Stomach (tissue), 9 donors: ENCODE results near the gene TMC5. TPM values are rescaled to one million over a fixed set of nuclear protein-coding genes. Genes with fewer than 3 reads are reported as not detected.

Experiments used
- DNase-seq, 2 donors: peaks; one replicate each; pipeline versions ENCODE4 v3.0.0 to v3.0.0-alpha.2; 2013 to 2019
- H3K27ac ChIP-seq, 5 donors: fragments of 200-600 bp in 4 of 5; sonication (generic) in 4 of 5; one replicate each; pipeline ENCODE4 v1.5.1; 2013 to 2019; ENCODE audit warnings: mild to moderate bottlenecking in 1 of 5, moderate library complexity in 1 of 5
- H3K27me3 ChIP-seq, 3 donors: fragments of 200-600 bp; sonication (generic); one replicate each; pipeline ENCODE4 v1.5.1; 2017 to 2019; ENCODE audit warnings: mixed run types in 1 of 3
- H3K36me3 ChIP-seq, 4 donors: fragments of 200-600 bp; sonication (generic); 1 replicate in 3 of 4; 2 replicates in 1 of 4; pipeline ENCODE4 v1.5.1; 2016 to 2019
- H3K4me1 ChIP-seq, 4 donors: fragments of 200-600 bp; sonication (generic); one replicate each; pipeline ENCODE4 v1.5.1; 2016 to 2019
- H3K4me3 ChIP-seq, 4 donors: fragments of 200-600 bp; sonication (generic) in 3 of 4; one replicate each; pipeline ENCODE4 v1.5.1; 2016 to 2019; ENCODE audit warnings: mild to moderate bottlenecking in 1 of 4
- H3K9me3 ChIP-seq, 4 donors: fragments of 200-600 bp; sonication (generic); one replicate each; pipeline ENCODE4 v1.5.1; 2016 to 2019
- CTCF ChIP-seq, 7 experiments: fragments of 450-650 bp in 4 of 7; fragments of 200-600 bp in 3 of 7; sonication (generic) in 3 of 7; IDR thresholded peaks; one replicate each; pipeline ENCODE4 v1.5.1; 2016 to 2019; ENCODE audit warnings: antibody characterized with exemption in 7 of 7, control low read depth in 2 of 7, mild to moderate bottlenecking in 1 of 7
- EP300 ChIP-seq: sonication (generic); formaldehyde crosslinking; IDR thresholded peaks from one replicate; pipeline ENCODE4 v1.6.1; 2017; ENCODE audit warnings: antibody characterized with exemption
- POLR2A ChIP-seq, 4 donors: fragments of 450-650 bp; IDR thresholded peaks; one replicate each; pipeline ENCODE4 v1.6.1; 2016; ENCODE audit warnings: antibody characterized with exemption in 4 of 4, control low read depth in 2 of 4, mild to moderate bottlenecking in 1 of 4, moderate library complexity in 1 of 4
- POLR2AphosphoS5 ChIP-seq, 3 donors: sonication (generic); formaldehyde crosslinking; IDR thresholded peaks; one replicate each; pipeline ENCODE4 v1.6.1; 2016; ENCODE audit warnings: antibody characterized with exemption in 3 of 3
- WGBS, 5 donors: extraction: QIAGEN DNeasy Blood & Tissue Kit in 3 of 5; methylation state at CpG; one replicate each; pipeline versions ENCODE4 v1.1.5 to v1.1.7; 2013 to 2018; 5-methylcytosine and 5-hydroxymethylcytosine counted together
- intact Hi-C: fragments of 100-400 bp; cut with DNase I; formaldehyde crosslinking; loops from one replicate; pipeline ENCODE4 v1.15.1; 2023; ENCODE audit warnings: low total_unique reads
- polyA plus RNA-seq, 3 donors: library from polyadenylated mRNA; stranded (reverse); fragments of 200-250 nt; gene quantifications; one replicate each; pipeline ENCODE4 v1.2.3, GENCODE V29; 2013
- total RNA-seq, 5 donors: library from RNA; depleted of rRNA; stranded (reverse); fragments of >200 nt; gene quantifications; one replicate each; pipeline versions ENCODE4 v1.1.0 to v1.2.3, GENCODE V29; 2014 to 2016
- donor health status: healthy with polysubstance abuse.
- donor health status: Bipolar disorder and iron deficiency.
- donor health status: healthy.

The TMC5 gene
- total and polyA plus RNA-seq, 8 donors: 7.2 to 92.7 (median 28.2) TPM

GRCh38 chr16:19503461-19504075 lies 85.9 kb downstream of the TMC5 start:
- WGBS, 5 donors: 86 to 95% (median 87%) methylated on average over 5 of the region's 5 CpGs
- no peak for TF ChIP-seq POLR2A (IDR thresholded peaks at IDR 0.05)
- no peak for TF ChIP-seq EP300
- TF ChIP-seq POLR2AphosphoS5 (IDR thresholded peaks at IDR 0.05): no peak
- TF ChIP-seq CTCF (IDR thresholded peaks at IDR 0.05): no peak
- Histone ChIP-seq H3K9me3 (no peaks in the 10 kb centered on the region), H3K36me3 (peaks cover 49 to 99% (median 98%) of the 10 kb centered on the region in 4 donors), H3K27me3 (no peaks in the 10 kb centered on the region), H3K4me1 (peaks cover 0 to 18% (median 4%) of the 10 kb centered on the region in 4 donors), H3K4me3 (no peak overlapping the region), H3K27ac (no peak overlapping the region)
- intact Hi-C loops: no loop called here
- DNase-seq: no peak

GRCh38 chr16:19505600-19506303 lies 88.1 kb downstream of the TMC5 start:
- Histone ChIP-seq H3K36me3 (peaks cover 53 to 99% (median 98%) of the 10 kb centered on the region in 4 donors), H3K4me1 (peaks cover 0 to 18% (median 5%) of the 10 kb centered on the region in 4 donors), H3K9me3 (no peaks in the 10 kb centered on the region), H3K4me3 (no peak overlapping the region), H3K27me3 (no peaks in the 10 kb centered on the region), H3K27ac (peak overlapping the region in 1 of 5 donors; percentile 21)
- TF ChIP-seq POLR2A (IDR thresholded peaks at IDR 0.05) (no peak), EP300 (no peak), CTCF (IDR thresholded peaks at IDR 0.05) (no peak), POLR2AphosphoS5 (IDR thresholded peaks at IDR 0.05) (no peak)
- WGBS, 5 donors: 40 to 58% (median 48%) methylated on average over 5 of the region's 5 CpGs
- intact Hi-C loops: no loop called here
- peak in 1 of 2 donors; percentile 26 for DNase-seq

GRCh38 chr16:19506965-19507364 lies 89.3 kb downstream of the TMC5 start:
- Histone ChIP-seq H3K4me1 (peaks cover 0 to 18% (median 5%) of the 10 kb centered on the region in 4 donors), H3K27me3 (no peaks in the 10 kb centered on the region), H3K27ac (no peak overlapping the region), H3K4me3 (no peak overlapping the region), H3K36me3 (peaks cover 40 to 98% (median 91%) of the 10 kb centered on the region in 4 donors), H3K9me3 (no peaks in the 10 kb centered on the region)
- intact Hi-C loops: no loop called here
- TF ChIP-seq POLR2A (IDR thresholded peaks at IDR 0.05) (no peak), CTCF (IDR thresholded peaks at IDR 0.05) (no peak)
- DNase-seq: no peak
- WGBS, 5 donors: 84 to 97% (median 94%) methylated on average over 4 of the region's 4 CpGs

GRCh38 chr16:19507867-19508266 lies 90.2 kb downstream of the TMC5 start:
- Histone ChIP-seq H3K4me1 (peaks cover 0 to 19% (median 5%) of the 10 kb centered on the region in 4 donors), H3K4me3 (no peak overlapping the region), H3K27me3 (no peaks in the 10 kb centered on the region), H3K36me3 (peaks cover 39 to 92% (median 83%) of the 10 kb centered on the region in 4 donors), H3K27ac (peak overlapping the region in 1 of 5 donors; percentile 1), H3K9me3 (no peaks in the 10 kb centered on the region)
- intact Hi-C loops: no loop called here
- TF ChIP-seq CTCF (IDR thresholded peaks at IDR 0.05) (no peak), EP300 (no peak), POLR2AphosphoS5 (IDR thresholded peaks at IDR 0.05) (no peak), POLR2A (IDR thresholded peaks at IDR 0.05) (no peak)
- peak in 1 of 2 donors; percentile 30 for DNase-seq
- 57 to 81% (median 71%) methylated on average over 2 of the region's 2 CpGs for WGBS, 5 donors
